AG04449 (cell line): ENCODE results near the gene ELL2.

Experiments used
- CTCF ChIA-PET: fragments of 350-600 bp; formaldehyde crosslinking; extraction: SDS; loops from one replicate; lab custom pipeline; 2021; ENCODE audit warnings: antibody characterized with exemption; lab: Yijun Ruan, JAX
- POLR2A ChIA-PET: fragments of 400-600, 350-600 bp; formaldehyde crosslinking; extraction: SDS; loops from one replicate; lab custom pipeline; 2020; ENCODE audit warnings: antibody characterized with exemption, inconsistent platforms; lab: Yijun Ruan, JAX
- DNase-seq: peaks from one replicate; pipeline ENCODE4 v3.0.0-alpha.2; 2010; ENCODE audit warnings: low read depth, low spot score
- H3K4me3 ChIP-seq: 2 replicates; pipeline ENCODE4 v1.5.1; 2011; ENCODE audit warnings: low read depth, mild to moderate bottlenecking, control low read depth, low read length
- TF ChIP-seq, protein P1 (sequence below): IDR thresholded peaks from one replicate; pipeline ENCODE4 v1.5.1; 2011; ENCODE audit warnings: mild to moderate bottlenecking, moderate library complexity, low read length, control low read depth, inconsistent platforms; ENCODE audit not compliant: insufficient read depth; ENCODE audit errors: missing control alignments

ELL2 gene

GRCh38 chr5:95842854-95843544 is 118.7 kb downstream of the ELL2 start:
- ChIA-PET CTCF (interaction anchor here (0.7 to 17.3 kb wide), 6 partner anchors 10 to 199 kb away, joined by 3 to 318 read pairs (median 4); partner anchors contain the start of genes RFESD and RHOBTB3), POLR2A (interaction anchor here (0.7 kb wide), 1 partner anchor 196 kb away, joined by 3 read pairs; the partner anchor contains the start of gene RFESD)
- DNase-seq, result no peak
- TF ChIP-seq, protein P1, sequence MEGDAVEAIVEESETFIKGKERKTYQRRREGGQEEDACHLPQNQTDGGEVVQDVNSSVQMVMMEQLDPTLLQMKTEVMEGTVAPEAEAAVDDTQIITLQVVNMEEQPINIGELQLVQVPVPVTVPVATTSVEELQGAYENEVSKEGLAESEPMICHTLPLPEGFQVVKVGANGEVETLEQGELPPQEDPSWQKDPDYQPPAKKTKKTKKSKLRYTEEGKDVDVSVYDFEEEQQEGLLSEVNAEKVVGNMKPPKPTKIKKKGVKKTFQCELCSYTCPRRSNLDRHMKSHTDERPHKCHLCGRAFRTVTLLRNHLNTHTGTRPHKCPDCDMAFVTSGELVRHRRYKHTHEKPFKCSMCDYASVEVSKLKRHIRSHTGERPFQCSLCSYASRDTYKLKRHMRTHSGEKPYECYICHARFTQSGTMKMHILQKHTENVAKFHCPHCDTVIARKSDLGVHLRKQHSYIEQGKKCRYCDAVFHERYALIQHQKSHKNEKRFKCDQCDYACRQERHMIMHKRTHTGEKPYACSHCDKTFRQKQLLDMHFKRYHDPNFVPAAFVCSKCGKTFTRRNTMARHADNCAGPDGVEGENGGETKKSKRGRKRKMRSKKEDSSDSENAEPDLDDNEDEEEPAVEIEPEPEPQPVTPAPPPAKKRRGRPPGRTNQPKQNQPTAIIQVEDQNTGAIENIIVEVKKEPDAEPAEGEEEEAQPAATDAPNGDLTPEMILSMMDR, result no peak
- no peak overlapping the region for H3K4me3 ChIP-seq

GRCh38 chr5:95841914-95842812 is 119.5 kb downstream of the ELL2 start:
- POLR2A ChIA-PET, result no interaction called here
- H3K4me3 ChIP-seq, result no peak overlapping the region
- TF ChIP-seq, protein P1, result no peak
- no peak for DNase-seq
- CTCF ChIA-PET, result interaction anchor here (1.0 to 17.3 kb wide), 7 partner anchors 6 to 759 kb away, joined by 3 to 318 read pairs (median 4); partner anchors contain the start of gene RFESD

- TF ChIP-seq, protein P1, result no peak
- POLR2A ChIA-PET, result no interaction called here
- no peak for DNase-seq
- CTCF ChIA-PET, result interaction anchor here (1.4 to 17.3 kb wide), 5 partner anchors 7 to 760 kb away, joined by 3 to 318 read pairs (median 8); no protein-coding TSS in a partner anchor
- H3K4me3 ChIP-seq, result no peak overlapping the region
These were observed 120.5 kb downstream of the ELL2 start for GRCh38 chr5:95840956-95841705.

GRCh38 chr5:95839658-95840057 is 122.0 kb downstream of the ELL2 start:
- POLR2A ChIA-PET, result no interaction called here

DNA sequence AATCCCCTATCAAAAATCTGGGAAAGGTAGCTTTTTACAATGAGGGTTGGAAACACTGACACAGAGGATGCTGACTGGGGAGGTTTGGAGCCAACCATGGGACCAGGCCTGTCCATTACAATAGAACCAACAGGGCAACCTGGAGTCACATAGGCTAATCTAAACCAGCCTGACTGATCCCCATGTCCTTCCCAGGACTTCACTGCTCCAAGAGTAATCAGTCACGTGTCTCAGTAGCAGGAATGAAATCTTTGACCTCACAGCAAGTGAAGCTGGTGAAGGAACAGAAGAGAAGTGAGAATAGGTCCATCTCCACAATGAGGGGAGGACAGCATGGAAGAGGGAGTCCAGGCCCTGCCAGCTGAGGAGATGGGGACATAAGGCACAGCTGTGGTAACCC is 123.1 kb downstream of the ELL2 start:
- no peak for DNase-seq
- TF ChIP-seq, protein P1, result no peak
- no peak overlapping the region for H3K4me3 ChIP-seq
- CTCF ChIA-PET, result interaction anchor here (0.9 to 17.3 kb wide), 6 partner anchors 10 to 194 kb away, joined by 3 to 318 read pairs (median 14); no protein-coding TSS in a partner anchor
- POLR2A ChIA-PET, result interaction anchor here (1.1 kb wide), 1 partner anchor 16 kb away, joined by 3 read pairs; the partner anchor contains the start of gene GLRX

More at GRCh38 chr5:95839658-95840057, 122.0 kb downstream of the ELL2 start:
- no peak for DNase-seq
- CTCF ChIA-PET, result interaction anchor here (1.2 to 17.3 kb wide), 5 partner anchors 8 to 195 kb away, joined by 3 to 318 read pairs (median 21); no protein-coding TSS in a partner anchor
- H3K4me3 ChIP-seq, result no peak overlapping the region
- TF ChIP-seq, protein P1, result no peak
